NCI-H2196 treated with DMSO at 0.1 percent for 48 hours (cell line): ENCODE data around the gene RAD51D.
A peak's percentile ranks its signal among the peaks of the same experiment; 100 is the strongest.
"Not testable (repeated sequence)": the region's sequence is repeated elsewhere in the genome, so short reads cannot be mapped to it uniquely, and the experiment has no call there.

Experiments used
- DNase-seq: peaks from one replicate; lab custom pipeline; 2025; ENCODE audit not compliant: unreplicated experiment; lab: John Stamatoyannopoulos, UW

The RAD51D gene

GRCh38 chr17:35094902-35095301, 24.8 kb downstream of the RAD51D start:
- no peak for DNase-seq

- not testable (repeated sequence) for DNase-seq
Observed at GRCh38 chr17:35090707-35091106, 29.0 kb downstream of the RAD51D start.

DNA sequence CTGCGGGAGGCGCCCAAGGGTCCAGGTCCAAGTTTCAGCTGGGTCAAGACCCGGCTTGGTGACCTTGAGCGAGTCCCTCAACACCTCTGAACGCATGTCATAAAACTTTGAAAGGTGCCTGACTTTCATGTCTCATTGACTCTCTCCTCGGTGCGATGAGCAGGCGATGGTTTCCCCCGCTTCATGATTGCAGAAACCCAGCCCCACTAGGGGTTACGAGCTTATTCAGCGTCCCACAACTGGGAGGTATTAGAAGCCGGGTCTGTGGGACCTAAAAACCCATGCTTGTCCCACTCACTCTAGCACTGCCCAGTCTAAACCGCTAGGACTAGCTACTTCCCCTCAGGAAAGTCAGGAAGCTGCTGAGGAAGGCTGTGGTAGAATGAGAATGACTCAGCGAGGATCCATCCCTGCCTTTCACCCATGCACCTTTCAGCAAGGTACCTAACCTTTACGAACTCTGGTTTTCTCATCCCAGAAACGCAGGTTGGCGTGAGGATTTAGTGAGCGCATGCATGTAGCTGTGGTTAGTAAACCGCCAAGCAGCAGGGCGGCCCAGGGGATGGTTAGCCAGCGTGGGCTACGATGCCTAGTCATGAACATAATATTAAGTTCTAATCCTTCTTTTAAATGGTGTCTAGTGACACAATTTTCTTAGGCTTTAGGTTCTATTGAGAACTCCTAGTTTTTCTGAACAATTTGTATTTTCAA, 29.9 kb downstream of the RAD51D start:
- no peak for DNase-seq

DNA sequence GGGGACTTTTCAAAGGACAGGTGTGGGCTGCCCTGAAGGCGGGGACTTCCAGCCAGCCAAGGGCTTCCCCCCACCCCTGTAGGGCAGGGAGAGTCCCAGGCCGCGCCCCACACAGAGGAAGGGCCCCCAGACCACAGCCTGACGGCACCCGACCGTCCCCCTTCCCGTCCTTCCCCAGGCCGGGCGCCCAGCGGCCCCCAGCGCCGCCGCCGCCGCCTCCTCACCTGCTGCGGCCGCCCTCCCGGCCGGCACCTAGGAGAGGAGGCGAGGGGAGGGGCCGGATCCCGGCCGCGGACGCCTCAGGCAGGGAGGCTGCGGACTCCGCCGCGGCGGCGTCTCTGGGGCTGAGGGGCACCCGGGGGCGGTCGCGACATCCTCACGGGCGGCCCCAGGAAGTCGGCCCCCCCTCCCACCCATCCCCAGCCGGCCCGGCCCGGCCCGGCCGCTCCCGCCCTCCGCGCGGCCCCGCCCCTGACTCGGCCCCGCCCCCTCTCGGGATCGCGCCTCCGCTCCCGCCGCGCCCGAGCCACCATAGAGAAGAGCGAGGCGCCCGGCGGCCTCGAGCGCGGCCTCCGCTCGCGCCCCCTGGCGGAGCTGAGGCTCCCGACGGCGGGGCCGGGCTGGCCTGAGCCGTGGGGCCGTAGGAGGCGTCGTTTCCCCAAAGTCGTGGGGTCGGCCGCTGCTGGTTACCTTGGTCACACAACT, 30.6 kb downstream of the RAD51D start:
- DNase-seq = peak; percentile 37

DNA sequence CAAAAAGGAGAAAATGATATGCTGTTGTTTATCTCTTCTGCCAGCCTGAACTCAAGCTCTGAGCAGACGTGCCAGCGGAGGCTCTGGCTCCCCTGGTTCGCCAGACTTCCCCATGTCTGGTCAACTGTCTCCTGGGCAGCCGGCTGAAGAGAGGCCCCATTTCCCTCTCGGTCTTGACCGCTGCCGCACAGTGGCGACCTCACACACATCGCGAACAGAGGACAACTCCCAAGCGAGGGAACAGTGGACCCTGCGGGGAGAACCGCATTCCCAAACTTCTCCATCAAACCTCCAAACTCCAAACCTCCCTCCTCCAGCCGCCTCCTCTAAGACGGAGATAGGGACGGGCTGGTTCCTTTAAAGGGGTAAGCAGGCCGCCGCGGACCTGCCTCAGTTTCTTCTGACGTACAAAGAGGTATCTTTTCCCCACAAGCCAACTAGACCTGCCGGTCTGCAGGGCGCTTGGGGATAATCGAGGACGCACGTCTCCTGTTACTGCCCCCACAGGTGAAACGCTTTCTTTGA, 31.2 kb downstream of the RAD51D start:
- DNase-seq = no peak

GRCh38 chr17:35087731-35088355, 31.8 kb downstream of the RAD51D start:
- DNase-seq = no peak

GRCh38 chr17:35086931-35087573, 32.6 kb downstream of the RAD51D start:
- DNase-seq = no peak

GRCh38 chr17:35086164-35086563, 33.5 kb downstream of the RAD51D start:
- no peak for DNase-seq

- no peak for DNase-seq
Observed at GRCh38 chr17:35084987-35085386, 34.7 kb downstream of the RAD51D start.

- DNase-seq = no peak
Observed at GRCh38 chr17:35083071-35083470, 36.6 kb downstream of the RAD51D start.

GRCh38 chr17:35082073-35082657, 37.5 kb downstream of the RAD51D start:
- peak; percentile 23 for DNase-seq

DNA sequence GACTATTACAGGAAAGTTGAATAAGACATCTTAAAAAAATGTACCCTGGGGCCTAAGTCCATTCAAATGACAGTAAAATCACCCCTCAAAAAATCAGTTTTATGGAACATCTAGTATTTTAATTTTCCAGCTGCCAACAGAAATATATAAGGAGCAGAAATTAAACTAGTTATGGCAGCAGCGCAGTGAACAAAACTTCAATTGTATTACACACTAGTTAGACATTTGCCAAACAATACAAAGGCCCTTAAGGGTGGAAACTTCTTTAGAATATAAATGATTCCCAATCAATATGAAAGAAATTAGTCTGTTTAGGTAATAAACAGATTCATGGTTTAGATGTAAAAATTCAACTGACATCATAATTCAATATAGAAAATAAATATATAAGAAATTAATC, 38.0 kb downstream of the RAD51D start:
- DNase-seq = no peak

GRCh38 chr17:35080536-35080935, 39.1 kb downstream of the RAD51D start:
- DNase-seq = no peak

DNA sequence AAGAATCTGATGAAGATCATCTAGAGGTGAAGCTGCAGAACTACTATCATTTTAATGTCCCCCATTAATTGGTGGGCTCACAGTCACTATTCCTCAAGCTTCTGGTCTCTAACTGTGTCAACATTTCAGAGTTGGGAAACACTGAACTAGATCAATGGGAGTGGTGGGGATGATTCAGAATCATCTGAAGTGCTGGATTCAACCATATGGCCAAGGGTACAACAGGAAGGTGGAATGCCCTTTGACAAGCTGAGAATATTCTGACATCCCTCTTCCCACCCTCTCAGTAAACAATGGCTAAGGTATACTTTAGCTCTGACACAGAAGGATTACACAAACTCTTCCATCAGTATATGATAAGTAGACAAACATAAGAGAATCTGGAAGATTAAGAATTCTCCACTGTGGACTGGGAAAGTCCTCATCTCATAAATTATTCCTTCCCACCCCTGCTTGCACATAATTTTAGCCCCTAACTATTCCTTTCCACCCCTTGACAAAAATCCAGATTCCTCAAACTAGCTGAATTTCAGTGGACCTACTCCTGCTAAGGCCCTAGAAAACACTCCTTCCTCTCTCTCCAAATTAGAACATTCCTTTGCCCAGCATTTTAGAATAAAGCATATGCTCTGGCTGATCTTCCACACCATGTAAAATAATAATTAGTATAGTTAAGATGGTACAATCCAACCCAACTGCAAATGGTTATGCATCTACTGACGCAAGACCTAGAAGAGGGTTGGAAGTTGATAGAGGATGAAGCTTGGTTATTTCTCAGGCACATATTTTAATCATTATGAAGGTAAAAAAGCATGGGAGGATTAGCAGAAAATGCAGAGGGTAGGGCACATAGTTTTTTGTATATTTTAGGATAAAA, 39.9 kb downstream of the RAD51D start:
- no peak for DNase-seq

GRCh38 chr17:35076874-35077273, 42.8 kb downstream of the RAD51D start:
- no peak for DNase-seq

DNA sequence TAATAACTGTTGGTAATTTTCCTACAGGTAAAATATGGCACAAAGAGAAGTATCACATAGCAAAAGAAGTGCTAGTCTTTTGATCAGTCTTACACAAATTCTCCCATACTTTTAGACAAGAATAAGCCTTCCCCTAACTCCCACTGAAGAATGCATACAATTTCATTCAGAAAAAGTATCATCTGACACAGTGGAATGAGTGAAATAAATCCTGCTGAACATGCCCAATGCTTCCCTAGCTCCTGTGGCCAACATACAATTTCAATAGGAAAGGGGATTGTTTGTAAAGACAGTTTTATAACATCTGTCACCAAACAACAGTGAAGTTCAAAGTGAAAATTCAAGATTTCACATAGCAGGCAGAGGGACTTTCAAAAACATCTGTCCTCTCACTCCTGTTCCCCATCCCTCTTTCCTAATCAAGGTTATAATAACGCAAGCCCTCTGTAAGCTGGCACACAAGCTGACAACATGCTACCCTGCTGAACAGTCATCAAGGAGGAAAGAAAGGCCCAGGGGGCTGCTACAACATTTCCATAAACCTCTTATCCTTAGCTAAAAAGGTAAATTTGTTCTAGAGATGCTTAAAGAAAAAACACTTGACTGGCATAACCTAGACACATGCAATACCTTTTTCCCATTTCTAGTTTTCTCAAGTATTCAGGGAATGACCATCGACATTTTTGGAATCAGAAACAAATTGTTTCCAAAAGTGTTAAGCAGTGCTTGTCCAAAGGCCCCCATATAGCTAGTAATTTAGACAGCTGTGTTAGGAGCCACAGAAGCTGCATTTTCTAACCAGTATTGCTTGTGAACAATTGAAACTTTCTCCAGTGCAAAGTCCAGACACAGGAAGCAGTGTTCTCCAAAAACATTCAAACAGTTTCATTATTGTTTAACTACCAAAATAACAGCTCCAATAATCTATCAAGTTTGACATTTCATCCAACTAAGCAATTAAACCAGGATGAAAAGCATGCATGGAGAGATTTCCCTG, 44.7 kb downstream of the RAD51D start:
- no peak for DNase-seq

GRCh38 chr17:35073991-35074627, 45.6 kb downstream of the RAD51D start:
- DNase-seq = no peak

GRCh38 chr17:35073183-35073790, 46.4 kb downstream of the RAD51D start:
- no peak for DNase-seq
